Endothelial cell of umbilical vein (primary cell): ENCODE data around the gene ATP11C. TPM values are rescaled to one million over a fixed set of nuclear protein-coding genes. Genes with fewer than 3 reads are reported as not detected.

ENCODE experiments used
- BruUV-seq: library from RNA; stranded (reverse); fragments of 400-500 nt; replicated peaks from 2 replicates; lab custom pipeline; 2021; lab: Mats Ljungman, UMichigan
- CTCF ChIA-PET: fragments of 300-600, 350-600 bp; sonication (Branson Sonifier 250); formaldehyde crosslinking; loops from one replicate; lab custom pipeline; 2021; ENCODE audit warnings: antibody characterized with exemption, inconsistent platforms; lab: Charles Lee
- POLR2A ChIA-PET: fragments of 300-600, 350-600 bp; sonication (Branson Sonifier 250); formaldehyde crosslinking; loops from one replicate; lab custom pipeline; 2021; ENCODE audit warnings: antibody characterized with exemption, inconsistent platforms; lab: Charles Lee
- DNase-seq: peaks from one replicate; pipeline ENCODE4 v3.0.0-alpha.2; 2011; ENCODE audit warnings: low read depth, low spot score
- FAIRE-seq: peaks from 2 replicates; lab custom pipeline; 2011; peaks lifted over from hg19 to GRCh38; lab: Jason Lieb, UNC
- H2AFZ ChIP-seq: 2 replicates; pipeline ENCODE4 v1.6.0; 2012; ENCODE audit warnings: low read depth, low read length, control low read depth, inconsistent platforms
- H3K27ac ChIP-seq: 2 replicates; pipeline ENCODE4 v1.5.1; 2011; ENCODE audit warnings: low read depth, mild to moderate bottlenecking, control low read depth, low read length, moderate library complexity; ENCODE audit not compliant: insufficient read depth
- H3K27me3 ChIP-seq, 2 experiments: 2 replicates each; pipeline versions ENCODE4 v1.6.0 to v1.6.1; 2011; ENCODE audit warnings: low read length in 2 of 2, mixed read lengths in 1 of 2; ENCODE audit not compliant: control insufficient read depth in 2 of 2, insufficient read depth in 2 of 2
- H3K36me3 ChIP-seq, 2 experiments: 2 replicates in 1 of 2; 3 replicates in 1 of 2; pipeline ENCODE4 v1.5.1; 2011; ENCODE audit warnings: low read length in 2 of 2, mild to moderate bottlenecking in 1 of 2, moderate library complexity in 1 of 2; ENCODE audit not compliant: control insufficient read depth in 2 of 2, insufficient read depth in 2 of 2; ENCODE audit errors: extremely low read depth in 1 of 2
- H3K4me1 ChIP-seq: 3 replicates; pipeline ENCODE4 v1.5.1; 2011; ENCODE audit warnings: mild to moderate bottlenecking, low read length; ENCODE audit not compliant: control insufficient read depth, insufficient read depth; ENCODE audit errors: extremely low read depth
- H3K4me2 ChIP-seq: 2 replicates; pipeline ENCODE4 v1.6.1; 2011; ENCODE audit warnings: low read length, control low read depth, mixed read lengths; ENCODE audit not compliant: insufficient read depth
- H3K4me3 ChIP-seq, 3 experiments: fragments of 200-600 bp in 1 of 3; sonication (generic), shearing (Covaris generic) in 1 of 3; replicated peaks in 1 of 3; 2 replicates each; pipeline ENCODE4 v1.5.1; 2011 to 2016; ENCODE audit warnings: control low read depth in 3 of 3, low read length in 3 of 3, mild to moderate bottlenecking in 2 of 3, inconsistent platforms in 1 of 3, low read depth in 1 of 3, moderate library complexity in 1 of 3; ENCODE audit not compliant: insufficient read depth in 1 of 3
- H3K79me2 ChIP-seq: 2 replicates; pipeline ENCODE4 v1.6.0; 2012; ENCODE audit warnings: low read length, inconsistent platforms; ENCODE audit not compliant: control insufficient read depth, insufficient read depth
- H3K9ac ChIP-seq: replicated peaks from 2 replicates; pipeline ENCODE3; 2011; ENCODE audit warnings: low read length, control low read depth; ENCODE audit not compliant: insufficient read depth; ENCODE audit errors: extremely low read depth
- H3K9me1 ChIP-seq: replicated peaks from 3 replicates; pipeline ENCODE4 v1.6.0; 2011; ENCODE audit warnings: mild to moderate bottlenecking, low read length; ENCODE audit not compliant: control insufficient read depth, insufficient read depth; ENCODE audit errors: extremely low read depth
- H3K9me3 ChIP-seq: replicated peaks from 2 replicates; pipeline ENCODE4 v1.5.1; 2012; ENCODE audit warnings: low read length, inconsistent platforms; ENCODE audit not compliant: control insufficient read depth, insufficient read depth
- H4K20me1 ChIP-seq: replicated peaks from 2 replicates; pipeline ENCODE3; 2011; ENCODE audit warnings: mild to moderate bottlenecking, low read length; ENCODE audit not compliant: control insufficient read depth, insufficient read depth; ENCODE audit errors: extremely low read depth
- EZH2 ChIP-seq: IDR thresholded peaks from 2 replicates; pipeline ENCODE4 v1.6.1; 2012; ENCODE audit warnings: borderline replicate concordance, low read depth, mild to moderate bottlenecking, moderate library complexity, low read length, inconsistent platforms; ENCODE audit not compliant: severe bottlenecking
- FOS ChIP-seq: IDR thresholded peaks from 2 replicates; pipeline ENCODE4 v1.6.1; 2011; ENCODE audit warnings: mild to moderate bottlenecking, low read length, moderate library complexity, borderline replicate concordance; ENCODE audit not compliant: insufficient read depth
- MYC ChIP-seq: IDR thresholded peaks from one replicate; pipeline ENCODE4 v1.6.1; 2011; ENCODE audit warnings: mild to moderate bottlenecking, low read depth, low read length
- POLR2A ChIP-seq: IDR thresholded peaks from 2 replicates; pipeline ENCODE4 v1.6.1; 2012; ENCODE audit warnings: low read depth, mild to moderate bottlenecking, control low read depth, low read length
- dilution Hi-C: fragments of 300-500 bp; cut with MboI; formaldehyde crosslinking; loops from one replicate; pipeline ENCODE4 v1.15.0; 2019; ENCODE audit warnings: low sequenced_read_pairs; ENCODE audit not compliant: extremely low pct_ligation_motif_present
- intact Hi-C: fragments of 100-400 bp; cut with micrococcal nuclease; formaldehyde crosslinking; loops from one replicate; pipeline ENCODE4 v1.10.0; 2022
- polyA plus RNA-seq, 4 experiments: library from polyadenylated mRNA; depleted of rRNA in 3 of 4; stranded (reverse) in 3 of 4; unstranded in 1 of 4; fragments of >200 nt; gene quantifications; 2 replicates each; pipeline versions ENCODE4 v1.2.1 to v1.2.3, GENCODE V29; 2011 to 2012; ENCODE audit warnings: missing spikeins in 1 of 4
- total RNA-seq: library from RNA; stranded (reverse); gene quantifications from 2 replicates; pipeline ENCODE4 v1.2.3, GENCODE V29; 2021

Gene ATP11C
- total and polyA plus RNA-seq, 2 donors (not counting 3 experiments of a cell fraction or from before 2014, with no cell fraction given) = 9.1 to 31.8 TPM

DNA sequence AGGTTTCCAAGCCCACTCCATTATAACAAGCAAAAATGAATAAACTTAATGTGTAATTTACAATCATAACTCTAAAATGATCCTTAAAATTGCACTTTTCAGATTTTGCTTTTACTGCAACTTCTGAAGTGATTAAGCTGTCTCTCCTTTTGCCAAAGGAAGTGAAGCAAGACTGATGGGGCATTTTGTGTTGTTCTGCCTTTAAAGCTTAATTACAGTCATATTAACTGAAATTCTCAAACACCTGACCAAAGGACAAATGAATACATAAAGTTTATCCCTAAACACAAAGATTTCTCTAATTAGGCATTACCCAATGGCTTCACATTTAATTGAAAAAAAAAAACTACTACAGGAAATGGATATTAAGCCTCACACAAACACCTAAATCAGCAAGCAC, 101.8 kb downstream of the ATP11C start:
- Histone ChIP-seq H3K27me3 (no peaks in the 10 kb centered on the region), H3K4me1 (peaks cover 35% of the 10 kb centered on the region), H3K9ac (no peak overlapping the region), H3K9me1 (no peaks in the 10 kb centered on the region), H3K79me2 (peaks cover 12% of the 10 kb centered on the region), H2AFZ (no peak overlapping the region), H3K36me3 (no peaks in the 10 kb centered on the region), H4K20me1 (no peaks in the 10 kb centered on the region), H3K27ac (no peak overlapping the region), H3K4me2 (no peak overlapping the region), H3K4me3 (no peak overlapping the region), H3K9me3 (no peaks in the 10 kb centered on the region)
- no peak for TF ChIP-seq MYC
- intact Hi-C loops = no loop called here
- FAIRE-seq (no peak), DNase-seq (no peak)
- CTCF ChIA-PET = interaction anchor here (2.3 kb wide), 1 partner anchor 12 kb away, joined by 5 read pairs; no protein-coding TSS in a partner anchor
- no TSS peak for BruUV-seq
- POLR2A ChIA-PET = no interaction called here
- dilution Hi-C loops = no loop called here

DNA sequence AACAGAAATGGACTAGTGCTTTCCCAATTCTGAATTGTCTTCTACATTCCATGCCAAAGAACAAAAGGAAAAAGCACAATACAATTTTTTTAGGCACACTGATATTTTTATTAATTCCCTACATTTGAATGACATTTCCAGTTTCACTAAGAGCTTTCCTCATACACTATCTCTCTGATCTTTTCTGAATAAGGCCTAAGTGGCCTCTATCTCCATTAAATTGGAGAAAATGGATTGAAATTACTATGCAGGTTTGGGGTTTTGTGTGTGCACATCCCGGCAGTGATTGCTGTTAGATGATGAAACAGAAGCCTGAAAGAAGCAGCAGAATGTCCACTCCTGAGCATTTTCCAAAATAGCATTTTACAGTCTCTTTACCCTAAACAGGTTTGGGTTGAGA, 104.0 kb downstream of the ATP11C start:
- no TSS peak for BruUV-seq
- Histone ChIP-seq H3K4me3 (no peak overlapping the region), H4K20me1 (no peaks in the 10 kb centered on the region), H3K4me1 (peaks cover 45% of the 10 kb centered on the region), H3K9me3 (no peaks in the 10 kb centered on the region), H3K27ac (no peak overlapping the region), H2AFZ (no peak overlapping the region), H3K79me2 (peaks cover 9% of the 10 kb centered on the region), H3K36me3 (no peaks in the 10 kb centered on the region), H3K27me3 (no peaks in the 10 kb centered on the region), H3K9me1 (no peaks in the 10 kb centered on the region), H3K9ac (no peak overlapping the region), H3K4me2 (no peak overlapping the region)
- no peak for DNase-seq
- ChIA-PET CTCF (no interaction called here), POLR2A (no interaction called here)
- TF ChIP-seq FOS (no peak), EZH2 (no peak), POLR2A (no peak)
- intact Hi-C loops (no loop called here), dilution Hi-C loops (no loop called here)
- no peak for FAIRE-seq
